H1 (cell line): ENCODE measurements around the gene CDC42SE2. TPM values are rescaled to one million over a fixed set of nuclear protein-coding genes. Genes with fewer than 3 reads are reported as not detected.

ENCODE experiments used
- CTCF ChIA-PET: fragments of 300-600 bp; sonication (Branson Sonifier 250); formaldehyde crosslinking; loops from one replicate; lab custom pipeline; 2021; ENCODE audit not compliant: partially characterized antibody; lab: Charles Lee
- POLR2A ChIA-PET: fragments of 300-600 bp; sonication (Branson Sonifier 250); formaldehyde crosslinking; loops from one replicate; lab custom pipeline; 2021; ENCODE audit warnings: inconsistent platforms; ENCODE audit not compliant: partially characterized antibody; lab: Charles Lee
- DNase-seq, 2 experiments: peaks; one replicate each; pipeline versions ENCODE4 v3.0.0 to v3.0.0-alpha.2; 2010 to 2022; ENCODE audit warnings: low spot score in 2 of 2, low read depth in 1 of 2, mixed read lengths in 1 of 2
- FAIRE-seq: peaks from 2 replicates; lab custom pipeline; 2011; peaks lifted over from hg19 to GRCh38; lab: Jason Lieb, UNC
- H2AFZ ChIP-seq: 2 replicates; pipeline ENCODE4 v1.8.1; 2012; ENCODE audit warnings: low read length, inconsistent platforms
- H2AK5ac ChIP-seq: 2 replicates; pipeline ENCODE4 v1.6.1; 2013; ENCODE audit warnings: low read depth, low read length
- H2BK120ac ChIP-seq: replicated peaks from 2 replicates; pipeline ENCODE3; 2013; ENCODE audit warnings: low read depth, low read length, inconsistent platforms
- H2BK12ac ChIP-seq: 2 replicates; pipeline ENCODE4 v1.6.1; 2013; ENCODE audit warnings: low read depth, low read length
- H2BK15ac ChIP-seq: 2 replicates; pipeline ENCODE4 v1.6.1; 2013; ENCODE audit warnings: low read length
- H2BK20ac ChIP-seq: 2 replicates; pipeline ENCODE4 v1.6.1; 2013; ENCODE audit warnings: low read length
- H2BK5ac ChIP-seq: 2 replicates; pipeline ENCODE4 v1.6.1; 2013; ENCODE audit warnings: low read depth, low read length
- H3K14ac ChIP-seq: 2 replicates; pipeline ENCODE4 v1.6.1; 2013; ENCODE audit warnings: inconsistent platforms; ENCODE audit not compliant: insufficient read length
- H3K18ac ChIP-seq: 2 replicates; pipeline ENCODE4 v1.6.1; 2013; ENCODE audit warnings: low read length; ENCODE audit errors: extremely low read depth
- H3K23ac ChIP-seq: 2 replicates; pipeline ENCODE4 v1.6.1; 2013; ENCODE audit warnings: inconsistent platforms; ENCODE audit not compliant: insufficient read length
- H3K23me2 ChIP-seq: 2 replicates; pipeline ENCODE4 v1.6.1; 2013; ENCODE audit warnings: low read depth, low read length
- H3K27ac ChIP-seq: 2 replicates; pipeline ENCODE4 v1.6.1; 2011; ENCODE audit warnings: low read depth, low read length, inconsistent platforms
- H3K27me3 ChIP-seq, 4 experiments: replicated peaks in 1 of 4; 1 replicate in 1 of 4; 2 replicates in 3 of 4; pipeline versions ENCODE4 v1.6.1 to v1.8.1; 2011 to 2013; ENCODE audit warnings: low read length in 3 of 4, mild to moderate bottlenecking in 3 of 4, inconsistent platforms in 2 of 4, mixed read lengths in 2 of 4, moderate library complexity in 1 of 4; ENCODE audit not compliant: control insufficient read depth in 3 of 4, insufficient read depth in 3 of 4; ENCODE audit errors: extremely low read depth in 1 of 4
- H3K36me3 ChIP-seq, 4 experiments: 2 replicates each; pipeline versions ENCODE4 v1.6.1 to v1.8.1; 2011 to 2013; ENCODE audit warnings: mild to moderate bottlenecking in 4 of 4, low read length in 3 of 4, moderate library complexity in 2 of 4, control low read depth in 1 of 4, inconsistent platforms in 1 of 4; ENCODE audit not compliant: insufficient read depth in 4 of 4, control insufficient read depth in 2 of 4
- H3K4ac ChIP-seq: replicated peaks from 2 replicates; pipeline ENCODE3; 2013; ENCODE audit warnings: low read length, low read depth, mixed read lengths, inconsistent platforms; ENCODE audit not compliant: insufficient read length
- H3K4me1 ChIP-seq, 4 experiments: replicated peaks in 1 of 4; 1 replicate in 1 of 4; 2 replicates in 3 of 4; pipeline versions ENCODE4 v1.6.1 to v1.8.1; 2011 to 2013; ENCODE audit warnings: low read length in 3 of 4, inconsistent platforms in 2 of 4, mixed read lengths in 1 of 4; ENCODE audit not compliant: insufficient read depth in 4 of 4, control insufficient read depth in 3 of 4
- H3K4me2 ChIP-seq, 2 experiments: 2 replicates each; pipeline versions ENCODE4 v1.6.1 to v1.8.1; 2011 to 2013; ENCODE audit warnings: low read depth in 2 of 2, low read length in 2 of 2, control low read depth in 1 of 2, inconsistent platforms in 1 of 2, mild to moderate bottlenecking in 1 of 2; ENCODE audit not compliant: insufficient read depth in 1 of 2
- H3K4me3 ChIP-seq, 4 experiments: fragments of 200-600, 300-600 bp in 1 of 4; sonication (generic), shearing (Covaris generic), sonication (Bioruptor Twin) in 1 of 4; 2 replicates each; pipeline versions ENCODE4 v1.5.1 to v1.8.1; 2011 to 2016; ENCODE audit warnings: low read length in 4 of 4, low read depth in 3 of 4, control low read depth in 2 of 4, inconsistent platforms in 2 of 4, mild to moderate bottlenecking in 2 of 4, mixed read lengths in 1 of 4, moderate library complexity in 1 of 4; ENCODE audit not compliant: insufficient read depth in 2 of 4; ENCODE audit errors: extremely low read depth in 1 of 4
- H3K56ac ChIP-seq: replicated peaks from 2 replicates; pipeline ENCODE3; 2013; ENCODE audit warnings: low read depth, mild to moderate bottlenecking, mixed read lengths, low read length, inconsistent platforms; ENCODE audit not compliant: insufficient read length
- H3K79me1 ChIP-seq: 2 replicates; pipeline ENCODE4 v1.6.1; 2013; ENCODE audit warnings: low read depth, low read length, control low read depth
- H3K79me2 ChIP-seq, 2 experiments: 2 replicates each; pipeline versions ENCODE4 v1.6.1 to v1.8.1; 2012 to 2013; ENCODE audit warnings: low read length in 2 of 2, mild to moderate bottlenecking in 2 of 2, inconsistent platforms in 1 of 2; ENCODE audit not compliant: insufficient read depth in 2 of 2, control insufficient read depth in 1 of 2
- H3K9ac ChIP-seq, 4 experiments: replicated peaks in 1 of 4; 1 replicate in 1 of 4; 2 replicates in 3 of 4; pipeline versions ENCODE4 v1.6.1 to v1.8.1; 2011 to 2013; ENCODE audit warnings: low read depth in 3 of 4, low read length in 3 of 4, control low read depth in 2 of 4, mild to moderate bottlenecking in 2 of 4, moderate library complexity in 2 of 4, inconsistent platforms in 1 of 4; ENCODE audit errors: extremely low read depth in 1 of 4
- H3K9me3 ChIP-seq, 2 experiments: 2 replicates each; pipeline versions ENCODE4 v1.6.1 to v1.8.1; 2012 to 2013; ENCODE audit warnings: mild to moderate bottlenecking in 2 of 2, moderate library complexity in 2 of 2, control low read depth in 1 of 2, inconsistent platforms in 1 of 2, low read depth in 1 of 2, low read length in 1 of 2, mixed read lengths in 1 of 2; ENCODE audit not compliant: insufficient read depth in 2 of 2
- H4K20me1 ChIP-seq, 2 experiments: replicated peaks in 1 of 2; 2 replicates each; pipeline versions ENCODE3 to v1.8.1; 2011 to 2013; ENCODE audit warnings: inconsistent platforms in 2 of 2, low read length in 2 of 2, mild to moderate bottlenecking in 1 of 2; ENCODE audit not compliant: insufficient read depth in 2 of 2, control insufficient read depth in 1 of 2
- H4K5ac ChIP-seq: 2 replicates; pipeline ENCODE4 v1.6.1; 2013; ENCODE audit warnings: low read length, low read depth, mixed read lengths, inconsistent platforms; ENCODE audit not compliant: insufficient read length
- H4K8ac ChIP-seq: 2 replicates; pipeline ENCODE4 v1.8.0; 2013; ENCODE audit warnings: mild to moderate bottlenecking, moderate library complexity, low read length, inconsistent platforms; ENCODE audit not compliant: insufficient read depth; ENCODE audit errors: extremely low read depth
- H4K91ac ChIP-seq: replicated peaks from 2 replicates; pipeline ENCODE3; 2013; ENCODE audit warnings: low read length, mixed read lengths, inconsistent platforms; ENCODE audit not compliant: insufficient read length
- BRCA1 ChIP-seq: IDR thresholded peaks from 2 replicates; pipeline ENCODE4 v1.6.1; 2012; ENCODE audit warnings: low read depth, low read length, improper control_type of control experiment
- CREB1 ChIP-seq: IDR thresholded peaks from 2 replicates; pipeline ENCODE4 v1.6.1; 2012; ENCODE audit warnings: inconsistent platforms
- E2F6 ChIP-seq: IDR thresholded peaks from 2 replicates; pipeline ENCODE4 v1.6.1; 2012; ENCODE audit warnings: inconsistent platforms
- HDAC2 ChIP-seq, 2 experiments: fragments of 300-600 bp in 1 of 2; sonication (generic) in 1 of 2; IDR thresholded peaks; 2 replicates each; pipeline ENCODE4 v1.6.1; 2011 to 2012; ENCODE audit warnings: low read depth in 2 of 2, low read length in 2 of 2, mild to moderate bottlenecking in 2 of 2, moderate library complexity in 2 of 2, borderline replicate concordance in 1 of 2, inconsistent platforms in 1 of 2
- HDAC6 ChIP-seq: IDR thresholded peaks from one replicate; pipeline ENCODE4 v1.7.1; 2012; ENCODE audit warnings: low read depth, mild to moderate bottlenecking, inconsistent platforms, low read length, moderate library complexity
- MAX ChIP-seq: IDR thresholded peaks from 2 replicates; pipeline ENCODE4 v1.6.1; 2012; ENCODE audit warnings: inconsistent platforms
- RAD21 ChIP-seq, 2 experiments: IDR thresholded peaks in 1 of 2; conservative IDR thresholded peaks in 1 of 2; 2 replicates each; pipeline ENCODE4 v1.6.1; 2011; ENCODE audit warnings: low read depth in 2 of 2, low read length in 2 of 2, improper control_type of control experiment in 1 of 2, inconsistent platforms in 1 of 2, mild to moderate bottlenecking in 1 of 2, moderate library complexity in 1 of 2
- RFX5 ChIP-seq: IDR thresholded peaks from 2 replicates; pipeline ENCODE4 v1.6.1; 2011; ENCODE audit warnings: low read depth, low read length, improper control_type of control experiment, borderline replicate concordance
- SIRT6 ChIP-seq: IDR thresholded peaks from one replicate; pipeline ENCODE4 v1.7.1; 2012; ENCODE audit warnings: low read length, inconsistent platforms
- SUZ12 ChIP-seq: fragments of 200-600 bp; sonication (generic); IDR thresholded peaks from 2 replicates; pipeline ENCODE4 v1.6.1; 2012; ENCODE audit warnings: mild to moderate bottlenecking, inconsistent platforms, low read length, moderate library complexity, mixed read lengths
- YY1 ChIP-seq: IDR thresholded peaks from 2 replicates; pipeline ENCODE4 v1.6.1; 2011; ENCODE audit warnings: low read depth, mild to moderate bottlenecking, low read length
- ZNF274 ChIP-seq: IDR thresholded peaks from 2 replicates; pipeline ENCODE4 v1.7.0; 2012; ENCODE audit warnings: low read length, borderline replicate concordance; ENCODE audit errors: extremely low read depth
- WGBS, 2 experiments: shearing (Covaris generic) in 1 of 2; methylation state at CpG; one replicate each; pipeline versions ENCODE4 v1.1.6 to v1.1.7; 2013 to 2015; ENCODE audit warnings: low lambda C conversion rate in 2 of 2, mixed read lengths in 2 of 2, inconsistent platforms in 1 of 2, low coverage in 1 of 2, missing lambda C conversion rate in 1 of 2; ENCODE audit not compliant: insufficient replicate concordance in 2 of 2, insufficient coverage in 1 of 2, insufficient read length in 1 of 2; ENCODE audit errors: extremely low coverage in 1 of 2, missing lambda C conversion rate in 1 of 2; 5-methylcytosine and 5-hydroxymethylcytosine counted together
- polyA plus RNA-seq, 7 experiments: library from polyadenylated mRNA; depleted of rRNA in 3 of 7; stranded (reverse) in 5 of 7; unstranded in 2 of 7; fragments of >200 nt in 5 of 7; fragments of 200-250 nt in 2 of 7; gene quantifications; 1 replicate in 5 of 7; 2 replicates in 1 of 7; 4 replicates in 1 of 7; pipeline versions ENCODE4 v1.2.1 to v1.2.3, GENCODE V29; 2011 to 2013; ENCODE audit warnings: missing spikeins in 2 of 7, mixed read lengths in 2 of 7
- total RNA-seq: library from RNA; stranded (reverse); fragmentation: NEBNext Ultra II Directional; extraction: Animal tissue kit (Norgen Biotek cat#: 25700); gene quantifications from 2 replicates; pipeline ENCODE4 v1.2.1, GENCODE V29; 2021

CDC42SE2 gene
- total and polyA plus RNA-seq, 2 of the 8 experiments (the other 6 are each of a cell fraction or from before 2014, with no cell fraction given), result 16.7 to 30.8 TPM

GRCh38 chr5:131389096-131389868 lies 125.4 kb downstream of the CDC42SE2 start:
- POLR2A ChIA-PET, result no interaction called here
- no peak for TF ChIP-seq CREB1
- TF ChIP-seq YY1, result no peak
- TF ChIP-seq ZNF274, result no peak
- TF ChIP-seq RFX5, result no peak
- TF ChIP-seq HDAC2 (IDR thresholded peaks at IDR 0.05; ENCODE audit: borderline replicate concordance in 1 of 2, low read depth in 2 of 2, low read length in 2 of 2), result no peak
- TF ChIP-seq MAX, result no peak
- no peak for TF ChIP-seq E2F6
- TF ChIP-seq HDAC6, result no peak
- TF ChIP-seq SIRT6, result no peak
- TF ChIP-seq BRCA1, result no peak
- no peak for TF ChIP-seq RAD21 (IDR thresholded peaks at IDR 0.05 in 1 of 2, conservative IDR thresholded peaks at IDR 0.05 in 1 of 2; ENCODE audit: low read depth in 2 of 2, low read length in 2 of 2)
- no peak for TF ChIP-seq SUZ12

More at GRCh38 chr5:131389096-131389868, 125.4 kb downstream of the CDC42SE2 start:
- no peak overlapping the region for H4K91ac ChIP-seq
- no peaks in the 10 kb centered on the region for H3K79me1 ChIP-seq
- H4K5ac ChIP-seq, result no peak overlapping the region
- H3K9me3 ChIP-seq, result no peaks in the 10 kb centered on the region
- no peak overlapping the region for H3K56ac ChIP-seq
- H4K8ac ChIP-seq, result no peak overlapping the region
- no peak overlapping the region for H2BK20ac ChIP-seq
- H3K23ac ChIP-seq, result no peak overlapping the region
- H3K4me3 ChIP-seq, result no peak overlapping the region
- no peak overlapping the region for H3K18ac ChIP-seq
- H2BK12ac ChIP-seq, result no peak overlapping the region
- no peak overlapping the region for H3K4me2 ChIP-seq
- H3K9ac ChIP-seq, result no peak overlapping the region
- no peaks in the 10 kb centered on the region for H3K23me2 ChIP-seq
- no peak overlapping the region for H2BK120ac ChIP-seq
- no peak overlapping the region for H3K27ac ChIP-seq
- no peaks in the 10 kb centered on the region for H4K20me1 ChIP-seq
- no peaks in the 10 kb centered on the region for H3K27me3 ChIP-seq
- DNase-seq (no peak), FAIRE-seq (no peak)
- no peak overlapping the region for H2AFZ ChIP-seq
- H3K4ac ChIP-seq, result no peak overlapping the region
- H3K4me1 ChIP-seq, result no peaks in the 10 kb centered on the region
- peaks cover 2 to 8% (median 5%) of the 10 kb centered on the region in 4 experiments; a peak in 3 of 8 replicates for H3K36me3 ChIP-seq
- no peaks in the 10 kb centered on the region for H3K79me2 ChIP-seq
- no peak overlapping the region for H3K14ac ChIP-seq
- no peak overlapping the region for H2BK15ac ChIP-seq
- 88% methylated on average over 4 of the region's 4 CpGs; no CpG with 5 or more reads in 1 of the 2 experiments for WGBS, 2 experiments
- H2AK5ac ChIP-seq, result no peak overlapping the region
- CTCF ChIA-PET, result interaction anchor here (1.3 kb wide), 1 partner anchor 11 kb away, joined by 3 read pairs; no protein-coding TSS in a partner anchor
- no peak overlapping the region for H2BK5ac ChIP-seq
